ENCODE data around the gene PCDHB4.
"Not testable (repeated sequence)": the region's sequence is repeated elsewhere in the genome, so short reads cannot be mapped to it uniquely, and the experiment has no call there.

PCDHB4 gene

GRCh38 chr5:141137346-141137745 lies 15.7 kb downstream of the PCDHB4 start:
- intact Hi-C loops (cut with DNase I); DNase-seq: not testable (repeated sequence)

- intact Hi-C loops (cut with DNase I): no loop called here
- DNase-seq: peak in 7 of 42 donors; percentile 10 to 62 (median 15)
Measured at GRCh38 chr5:141149812-141150211, 28.2 kb downstream of the PCDHB4 start, which contains the start of gene PCDHB6. Gene PCDHB6, plus strand, starts transcription at chr5:141150057. Its CDS starts 201 bp downstream, at chr5:141150258.

GRCh38 chr5:141150224-141150992 lies 28.8 kb downstream of the PCDHB4 start:
- intact Hi-C loops (cut with DNase I): no loop called here
- no peak for DNase-seq

- no peak for DNase-seq
- intact Hi-C loops (cut with DNase I): no loop called here
Measured at GRCh38 chr5:141150993-141151325, 29.3 kb downstream of the PCDHB4 start.

- intact Hi-C loops (cut with DNase I); DNase-seq: not testable (repeated sequence)
Measured at GRCh38 chr5:141151632-141152031, 30.0 kb downstream of the PCDHB4 start.

- DNase-seq; intact Hi-C loops (cut with DNase I): not testable (repeated sequence)
Measured at GRCh38 chr5:141152096-141152495, 30.5 kb downstream of the PCDHB4 start.

GRCh38 chr5:141155540-141156374 lies 34.1 kb downstream of the PCDHB4 start:
- DNase-seq: peak in 3 of 42 donors; percentile 7 to 53 (median 12)

GRCh38 chr5:141157356-141157755 lies 35.7 kb downstream of the PCDHB4 start:
- DNase-seq; intact Hi-C loops (cut with DNase I): not testable (repeated sequence)

More at GRCh38 chr5:141155540-141156374, 34.1 kb downstream of the PCDHB4 start:
- intact Hi-C loops (cut with DNase I): no loop called here

- intact Hi-C loops (cut with DNase I); DNase-seq: not testable (repeated sequence)
Measured at GRCh38 chr5:141157901-141158300, 36.3 kb downstream of the PCDHB4 start.

GRCh38 chr5:141172381-141173204 lies 51.0 kb downstream of the PCDHB4 start, which contains the start of gene PCDHB7:
Gene PCDHB7, plus strand, starts transcription at chr5:141172644. Its CDS starts 192 bp downstream, at chr5:141172836.
- intact Hi-C loops (cut with DNase I): no loop called here
- peak in 25 of 42 donors; percentile 17 to 83 (median 44) for DNase-seq

- DNase-seq; intact Hi-C loops (cut with DNase I): not testable (repeated sequence)
Measured at GRCh38 chr5:141174291-141175104, 52.9 kb downstream of the PCDHB4 start.

Data from head of caudate nucleus (tissue), 42 donors.